Progenitor cell of endocrine pancreas (in vitro differentiated cells): ENCODE data around the gene PARD3. TPM values are rescaled to one million over a fixed set of nuclear protein-coding genes. Genes with fewer than 3 reads are reported as not detected.
A peak's percentile ranks its signal among the peaks of the same experiment; 100 is the strongest.
"Not testable (repeated sequence)": the region's sequence is repeated elsewhere in the genome, so short reads cannot be mapped to it uniquely, and the experiment has no call there.

Source experiments
- DNase-seq: peaks from one replicate; pipeline ENCODE4 v3.0.0; 2021; ENCODE audit warnings: low spot score; ENCODE audit not compliant: unreplicated experiment
- H3K27ac Mint-ChIP-seq: 2 replicates; pipeline ENCODE4 v1.8.0; 2021; ENCODE audit warnings: mild to moderate bottlenecking, moderate library complexity, mixed read lengths
- H3K27me3 Mint-ChIP-seq: 2 replicates; pipeline ENCODE4 v1.8.0; 2021; ENCODE audit warnings: mixed read lengths
- H3K36me3 Mint-ChIP-seq: 2 replicates; pipeline ENCODE4 v1.8.0; 2022; ENCODE audit warnings: mixed read lengths; ENCODE audit not compliant: insufficient read depth
- H3K4me1 Mint-ChIP-seq: 2 replicates; pipeline ENCODE4 v1.8.0; 2021; ENCODE audit warnings: low read depth, mixed read lengths
- H3K4me3 Mint-ChIP-seq: 2 replicates; pipeline ENCODE4 v1.8.0; 2021; ENCODE audit warnings: low read depth, mild to moderate bottlenecking, moderate library complexity, mixed read lengths
- H3K9me3 Mint-ChIP-seq: 2 replicates; pipeline ENCODE4 v1.8.0; 2021; ENCODE audit warnings: low read depth, mixed read lengths
- total RNA-seq: library from RNA; stranded (reverse); gene quantifications from 2 replicates; pipeline ENCODE4 v1.2.1, GENCODE V29; 2021
- TF ChIP-seq, protein P1 (sequence below): fragments of 200-600 bp; sonication (generic); IDR thresholded peaks from one replicate; pipeline ENCODE4 v1.5.0; 2021; ENCODE audit warnings: antibody characterized with exemption, mild to moderate bottlenecking; ENCODE audit not compliant: unreplicated experiment

PARD3 gene
- total RNA-seq, 1 donor from 2014 or later: 85.3 TPM

GRCh38 chr10:34711500-34711899, 103.6 kb downstream of the PARD3 start:
- Mint-ChIP-seq H3K9me3 (peaks cover 6% of the 10 kb centered on the region), H3K27me3 (no peaks in the 10 kb centered on the region), H3K36me3 (peaks cover 4% of the 10 kb centered on the region), H3K4me1 (peaks cover 44% of the 10 kb centered on the region), H3K27ac (peak overlapping the region; percentile 75), H3K4me3 (no peak overlapping the region)
- DNase-seq: no peak
- TF ChIP-seq, protein P1, sequence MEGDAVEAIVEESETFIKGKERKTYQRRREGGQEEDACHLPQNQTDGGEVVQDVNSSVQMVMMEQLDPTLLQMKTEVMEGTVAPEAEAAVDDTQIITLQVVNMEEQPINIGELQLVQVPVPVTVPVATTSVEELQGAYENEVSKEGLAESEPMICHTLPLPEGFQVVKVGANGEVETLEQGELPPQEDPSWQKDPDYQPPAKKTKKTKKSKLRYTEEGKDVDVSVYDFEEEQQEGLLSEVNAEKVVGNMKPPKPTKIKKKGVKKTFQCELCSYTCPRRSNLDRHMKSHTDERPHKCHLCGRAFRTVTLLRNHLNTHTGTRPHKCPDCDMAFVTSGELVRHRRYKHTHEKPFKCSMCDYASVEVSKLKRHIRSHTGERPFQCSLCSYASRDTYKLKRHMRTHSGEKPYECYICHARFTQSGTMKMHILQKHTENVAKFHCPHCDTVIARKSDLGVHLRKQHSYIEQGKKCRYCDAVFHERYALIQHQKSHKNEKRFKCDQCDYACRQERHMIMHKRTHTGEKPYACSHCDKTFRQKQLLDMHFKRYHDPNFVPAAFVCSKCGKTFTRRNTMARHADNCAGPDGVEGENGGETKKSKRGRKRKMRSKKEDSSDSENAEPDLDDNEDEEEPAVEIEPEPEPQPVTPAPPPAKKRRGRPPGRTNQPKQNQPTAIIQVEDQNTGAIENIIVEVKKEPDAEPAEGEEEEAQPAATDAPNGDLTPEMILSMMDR: no peak

- H3K4me1 Mint-ChIP-seq: peaks cover 40% of the 10 kb centered on the region
- H3K27ac Mint-ChIP-seq: no peak overlapping the region
- H3K9me3 Mint-ChIP-seq: peaks cover 6% of the 10 kb centered on the region
- H3K4me3 Mint-ChIP-seq: no peak overlapping the region
- no peaks in the 10 kb centered on the region for H3K27me3 Mint-ChIP-seq
- TF ChIP-seq, protein P1: no peak
- no peak for DNase-seq
- peaks cover 4% of the 10 kb centered on the region for H3K36me3 Mint-ChIP-seq
Observed at GRCh38 chr10:34710391-34710751, 104.7 kb downstream of the PARD3 start.

DNA sequence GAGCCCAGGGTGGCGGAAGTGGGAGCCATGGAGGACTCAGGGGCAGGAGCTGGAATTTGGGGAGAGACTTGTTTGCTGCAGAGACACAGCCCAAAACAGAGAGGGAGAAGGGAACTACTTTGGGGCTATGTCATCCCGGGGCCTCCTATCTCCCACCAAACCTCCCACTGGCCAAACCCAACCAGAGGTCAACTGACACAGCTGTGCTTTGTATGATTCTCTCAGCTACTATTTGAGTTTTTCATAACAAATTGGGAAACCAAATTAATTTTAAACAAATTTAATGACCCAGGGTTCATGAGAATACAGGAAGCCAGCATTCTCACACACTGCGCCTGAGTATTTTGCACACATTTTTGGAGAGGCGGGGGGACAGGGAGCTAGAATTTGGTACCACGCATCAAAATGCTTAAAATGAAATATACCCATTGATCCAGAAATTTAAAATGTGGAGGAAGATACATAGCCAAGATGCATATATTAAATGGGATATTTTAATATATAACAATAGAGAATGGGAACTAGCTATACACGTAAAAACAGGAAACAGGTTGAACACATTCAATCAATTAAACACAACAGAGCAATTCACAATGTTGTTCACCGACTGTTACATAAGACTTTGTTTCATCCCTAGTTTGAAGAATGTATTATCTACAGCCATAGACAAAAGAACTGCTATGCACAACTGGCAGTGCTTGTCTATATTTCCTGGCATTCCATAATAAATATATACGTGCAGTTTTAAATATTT, 105.3 kb downstream of the PARD3 start:
- Mint-ChIP-seq H3K9me3 (peaks cover 6% of the 10 kb centered on the region), H3K27ac (no peak overlapping the region), H3K27me3 (no peaks in the 10 kb centered on the region), H3K36me3 (peaks cover 4% of the 10 kb centered on the region), H3K4me1 (peaks cover 44% of the 10 kb centered on the region), H3K4me3 (no peak overlapping the region)
- TF ChIP-seq, protein P1: no peak
- DNase-seq: no peak

DNA sequence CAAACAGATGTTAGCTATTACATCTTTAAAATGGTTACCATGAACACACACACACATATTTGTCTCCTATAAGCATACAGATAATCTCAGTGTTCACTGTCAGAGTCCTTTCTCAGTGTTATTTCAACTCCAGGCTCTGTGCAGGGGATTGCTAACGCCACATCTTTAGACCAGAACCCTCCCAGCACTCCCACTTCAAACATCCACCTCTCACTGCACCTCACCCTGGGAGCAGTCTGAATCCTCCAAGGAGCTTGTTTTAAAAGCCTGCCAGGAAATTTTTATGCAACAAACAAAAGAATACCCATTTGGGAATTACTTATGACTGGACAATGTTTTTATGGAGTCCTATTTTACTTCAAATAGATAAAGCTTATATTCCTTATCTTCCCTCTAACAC, 107.4 kb downstream of the PARD3 start:
- no peak for DNase-seq
- peak overlapping the region; percentile 84 for H3K27ac Mint-ChIP-seq
- H3K27me3 Mint-ChIP-seq: no peaks in the 10 kb centered on the region
- TF ChIP-seq, protein P1: no peak
- H3K4me3 Mint-ChIP-seq: no peak overlapping the region
- peaks cover 1% of the 10 kb centered on the region for H3K36me3 Mint-ChIP-seq
- H3K4me1 Mint-ChIP-seq: peaks cover 51% of the 10 kb centered on the region
- peaks cover 6% of the 10 kb centered on the region for H3K9me3 Mint-ChIP-seq

DNA sequence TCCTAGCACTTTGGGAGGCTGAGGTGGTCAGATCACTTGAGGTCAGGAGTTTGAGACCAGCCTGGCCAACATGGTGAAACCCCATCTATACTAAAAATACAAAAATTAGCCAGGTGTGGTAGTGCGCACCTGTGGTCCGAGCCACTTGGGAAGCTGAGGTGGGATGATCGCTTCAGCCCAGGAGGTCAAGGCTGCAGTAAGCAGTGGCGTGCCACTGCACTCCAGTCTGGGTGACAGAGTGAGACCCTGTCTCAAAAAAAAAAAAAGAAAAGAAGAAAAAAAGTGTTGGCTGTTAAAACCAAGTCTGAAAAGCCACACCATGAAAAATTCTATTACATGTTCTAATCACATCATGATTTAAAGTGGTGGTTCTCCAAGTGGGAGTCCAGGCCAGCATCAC, 108.1 kb downstream of the PARD3 start:
- not testable (repeated sequence) for H3K36me3 Mint-ChIP-seq, DNase-seq, H3K4me3 Mint-ChIP-seq, H3K27ac Mint-ChIP-seq, H3K9me3 Mint-ChIP-seq, H3K27me3 Mint-ChIP-seq
- H3K4me1 Mint-ChIP-seq: peaks cover 52% of the 10 kb centered on the region

DNA sequence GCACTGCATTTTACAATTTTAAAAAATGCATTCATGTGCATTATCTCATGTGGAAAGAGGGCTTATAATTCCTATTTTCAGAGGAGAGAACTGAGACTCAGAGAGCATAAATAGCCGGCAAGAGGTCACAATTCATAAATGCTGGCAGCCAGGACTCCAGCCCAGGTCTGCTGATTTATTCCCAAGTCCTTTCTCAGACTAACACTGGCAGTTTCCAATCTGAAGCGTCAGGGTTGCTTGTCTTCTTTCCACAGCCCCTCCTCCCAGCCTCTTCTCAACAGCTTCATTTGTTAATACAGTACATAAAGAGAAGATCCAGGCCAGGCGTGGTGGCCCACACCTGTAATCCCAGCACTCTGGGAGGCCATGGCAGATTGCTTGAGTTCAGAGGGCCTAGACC, 108.9 kb downstream of the PARD3 start:
- Mint-ChIP-seq H3K4me1 (peaks cover 50% of the 10 kb centered on the region), H3K27ac (peak overlapping the region; percentile 4), H3K27me3 (no peaks in the 10 kb centered on the region), H3K36me3 (peaks cover 1% of the 10 kb centered on the region), H3K4me3 (no peak overlapping the region), H3K9me3 (peaks cover 6% of the 10 kb centered on the region)
- no peak for DNase-seq
- TF ChIP-seq, protein P1: no peak
